ENCODE data around the gene GAS6.

DNA sequence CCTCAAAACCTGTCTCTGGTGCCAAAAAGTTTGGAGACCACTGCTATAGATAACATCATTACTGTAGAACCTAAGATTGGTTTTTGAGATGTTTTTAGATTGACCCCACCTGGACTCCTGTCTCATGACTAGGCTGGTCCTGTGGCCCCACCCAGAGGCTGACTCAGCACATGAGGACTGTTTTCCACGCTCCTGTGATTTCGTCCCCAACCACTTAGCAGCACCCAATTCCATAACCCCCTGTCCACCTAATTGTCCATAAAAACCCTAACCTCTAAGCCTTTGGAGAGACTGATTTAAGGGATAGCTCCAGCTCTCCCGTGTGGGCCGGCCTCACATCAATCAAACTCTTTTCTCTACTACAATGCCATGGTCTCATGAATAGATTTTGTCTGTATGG lies 25.6 kb upstream of the GAS6 start:
- TF ChIP-seq REPIN1 (tag by site-specific recombination; IDR thresholded peaks at IDR 0.05; ENCODE audit: low read depth) (no peak), GLI4 (tag by site-specific recombination; IDR thresholded peaks at IDR 0.05) (no peak), SETDB1 (IDR thresholded peaks at IDR 0.05; ENCODE audit: insufficient read length, low read length) (no peak), ZNF23 (tag by site-specific recombination; IDR thresholded peaks at IDR 0.05; ENCODE audit: borderline replicate concordance) (no peak)

Data from HEK293 (cell line).